Uterus (tissue), 2 donors: Measurements from ENCODE around the gene EYA4.

ENCODE experiments used
- POLR2A ChIP-seq, 2 donors: fragments of 450-650 bp; IDR thresholded peaks; one replicate each; pipeline ENCODE4 v1.6.1; 2016; ENCODE audit warnings: antibody characterized with exemption in 2 of 2, mild to moderate bottlenecking in 1 of 2, moderate library complexity in 1 of 2
- TF ChIP-seq, protein P1 (sequence below), 4 experiments: fragments of 200-600 bp in 2 of 4; fragments of 450-650 bp in 2 of 4; sonication (generic) in 2 of 4; IDR thresholded peaks; one replicate each; pipeline ENCODE4 v1.5.1; 2016 to 2019; ENCODE audit warnings: antibody characterized with exemption in 4 of 4, mild to moderate bottlenecking in 2 of 4, moderate library complexity in 1 of 4

DNA sequence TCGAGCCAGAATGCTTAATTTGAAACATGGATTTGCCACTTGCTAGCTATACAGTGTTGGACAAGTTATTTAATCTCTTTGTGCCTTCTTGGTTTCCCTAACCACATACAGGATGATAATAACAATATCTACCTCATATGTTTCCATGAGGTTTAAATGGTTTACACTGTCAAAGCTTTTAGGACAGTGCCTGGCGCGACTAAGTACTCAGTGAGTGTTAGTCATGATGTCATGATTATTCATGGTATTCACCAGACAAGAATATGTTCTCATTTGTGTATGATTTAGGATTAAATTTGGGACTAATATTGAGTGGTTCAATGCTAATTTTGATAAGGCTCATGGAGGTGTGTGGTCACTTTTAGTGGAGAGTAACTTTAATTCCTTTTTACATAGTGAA lies 167.4 kb downstream of the EYA4 start:
- TF ChIP-seq POLR2A (IDR thresholded peaks at IDR 0.05): no peak
- TF ChIP-seq, protein P1, sequence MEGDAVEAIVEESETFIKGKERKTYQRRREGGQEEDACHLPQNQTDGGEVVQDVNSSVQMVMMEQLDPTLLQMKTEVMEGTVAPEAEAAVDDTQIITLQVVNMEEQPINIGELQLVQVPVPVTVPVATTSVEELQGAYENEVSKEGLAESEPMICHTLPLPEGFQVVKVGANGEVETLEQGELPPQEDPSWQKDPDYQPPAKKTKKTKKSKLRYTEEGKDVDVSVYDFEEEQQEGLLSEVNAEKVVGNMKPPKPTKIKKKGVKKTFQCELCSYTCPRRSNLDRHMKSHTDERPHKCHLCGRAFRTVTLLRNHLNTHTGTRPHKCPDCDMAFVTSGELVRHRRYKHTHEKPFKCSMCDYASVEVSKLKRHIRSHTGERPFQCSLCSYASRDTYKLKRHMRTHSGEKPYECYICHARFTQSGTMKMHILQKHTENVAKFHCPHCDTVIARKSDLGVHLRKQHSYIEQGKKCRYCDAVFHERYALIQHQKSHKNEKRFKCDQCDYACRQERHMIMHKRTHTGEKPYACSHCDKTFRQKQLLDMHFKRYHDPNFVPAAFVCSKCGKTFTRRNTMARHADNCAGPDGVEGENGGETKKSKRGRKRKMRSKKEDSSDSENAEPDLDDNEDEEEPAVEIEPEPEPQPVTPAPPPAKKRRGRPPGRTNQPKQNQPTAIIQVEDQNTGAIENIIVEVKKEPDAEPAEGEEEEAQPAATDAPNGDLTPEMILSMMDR (IDR thresholded peaks at IDR 0.05): no peak
